Neuronal stem cell (in vitro differentiated cells): ENCODE results near the gene MCRIP2. TPM values are rescaled to one million over a fixed set of nuclear protein-coding genes. Genes with fewer than 3 reads are reported as not detected.

ENCODE experiments used
- DNase-seq: peaks from one replicate; pipeline ENCODE4 v3.0.0-alpha.2; 2013; ENCODE audit warnings: low spot score
- H2AFZ ChIP-seq: one replicate; pipeline ENCODE4 v1.6.1; 2013; ENCODE audit warnings: mild to moderate bottlenecking, low read length, inconsistent platforms
- H2AK5ac ChIP-seq: 2 replicates; pipeline ENCODE4 v1.6.1; 2013; ENCODE audit warnings: low read depth, mild to moderate bottlenecking, inconsistent platforms, low read length, moderate library complexity, mixed read lengths
- H2BK120ac ChIP-seq: 2 replicates; pipeline ENCODE4 v1.6.1; 2013; ENCODE audit warnings: low read depth, mild to moderate bottlenecking, inconsistent platforms, low read length, moderate library complexity, mixed read lengths
- H2BK12ac ChIP-seq: one replicate; pipeline ENCODE4 v1.6.1; 2013; ENCODE audit warnings: low read length, inconsistent platforms
- H2BK15ac ChIP-seq: 2 replicates; pipeline ENCODE4 v1.6.1; 2013; ENCODE audit warnings: mild to moderate bottlenecking, low read length, inconsistent platforms, mixed read lengths
- H2BK5ac ChIP-seq: one replicate; pipeline ENCODE4 v1.6.1; 2013; ENCODE audit warnings: inconsistent platforms, mild to moderate bottlenecking, low read length, moderate library complexity
- H3K14ac ChIP-seq: one replicate; pipeline ENCODE4 v1.6.1; 2013; ENCODE audit warnings: low read length, inconsistent platforms
- H3K18ac ChIP-seq: 2 replicates; pipeline ENCODE4 v1.6.1; 2013; ENCODE audit warnings: low read length, inconsistent platforms
- H3K23ac ChIP-seq: 2 replicates; pipeline ENCODE4 v1.6.1; 2013; ENCODE audit warnings: low read depth, mild to moderate bottlenecking, mixed read lengths, low read length, inconsistent platforms; ENCODE audit not compliant: poor library complexity
- H3K27ac ChIP-seq: replicated peaks from 3 replicates; pipeline ENCODE4 v1.5.1; 2013; ENCODE audit warnings: low read length, inconsistent platforms
- H3K27me3 ChIP-seq, 3 experiments: 2 replicates each; pipeline ENCODE4 v1.6.1; 2013; ENCODE audit warnings: low read length in 3 of 3, mild to moderate bottlenecking in 2 of 3, inconsistent platforms in 1 of 3, low read depth in 1 of 3, mixed read lengths in 1 of 3, moderate library complexity in 1 of 3; ENCODE audit not compliant: control insufficient read depth in 3 of 3, insufficient read depth in 3 of 3
- H3K36me3 ChIP-seq, 2 donors: replicated peaks in 1 of 2; 2 replicates each; pipeline ENCODE4 v1.6.1; 2013; ENCODE audit warnings: low read length in 2 of 2; ENCODE audit not compliant: control insufficient read depth in 2 of 2, insufficient read depth in 2 of 2
- H3K4ac ChIP-seq: 2 replicates; pipeline ENCODE4 v1.6.1; 2013; ENCODE audit warnings: inconsistent platforms, mild to moderate bottlenecking, low read length, moderate library complexity
- H3K4me1 ChIP-seq, 2 donors: 1 replicate in 1 of 2; 2 replicates in 1 of 2; pipeline ENCODE4 v1.6.1; 2013; ENCODE audit warnings: low read length in 2 of 2, low read depth in 1 of 2; ENCODE audit not compliant: control insufficient read depth in 2 of 2, insufficient read depth in 1 of 2
- H3K4me2 ChIP-seq: one replicate; pipeline ENCODE4 v1.6.1; 2013; ENCODE audit warnings: mild to moderate bottlenecking, low read length, inconsistent platforms; ENCODE audit not compliant: insufficient read depth, poor library complexity, severe bottlenecking
- H3K4me3 ChIP-seq, 2 donors: 2 replicates each; pipeline ENCODE4 v1.5.1; 2013; ENCODE audit warnings: low read length in 2 of 2, mild to moderate bottlenecking in 2 of 2, inconsistent platforms in 1 of 2, moderate library complexity in 1 of 2
- H3K79me1 ChIP-seq: one replicate; pipeline ENCODE4 v1.6.1; 2013; ENCODE audit warnings: low read depth, mild to moderate bottlenecking, inconsistent platforms, low read length, moderate library complexity
- H3K9ac ChIP-seq: one replicate; pipeline ENCODE4 v1.6.1; 2013; ENCODE audit warnings: mild to moderate bottlenecking, low read depth, low read length, inconsistent platforms; ENCODE audit not compliant: poor library complexity
- H3K9me3 ChIP-seq, 2 donors: replicated peaks in 1 of 2; 2 replicates each; pipeline versions ENCODE3 to v1.6.1; 2013; ENCODE audit warnings: low read length in 2 of 2, mild to moderate bottlenecking in 2 of 2, inconsistent platforms in 1 of 2, low read depth in 1 of 2, mixed read lengths in 1 of 2, moderate library complexity in 1 of 2; ENCODE audit not compliant: control insufficient read depth in 2 of 2, insufficient read depth in 1 of 2
- H4K8ac ChIP-seq: one replicate; pipeline ENCODE4 v1.6.1; 2013; ENCODE audit warnings: low read depth, mild to moderate bottlenecking, inconsistent platforms, low read length, moderate library complexity
- H4K91ac ChIP-seq: one replicate; pipeline ENCODE4 v1.6.1; 2013; ENCODE audit warnings: low read length, low read depth, mild to moderate bottlenecking, inconsistent platforms; ENCODE audit not compliant: poor library complexity
- WGBS, 2 donors: extraction: QIAGEN DNeasy Blood & Tissue Kit; methylation state at CpG; one replicate each; pipeline ENCODE4 v1.1.7; 2013; ENCODE audit warnings: missing lambda C conversion rate in 2 of 2, mixed read lengths in 1 of 2; ENCODE audit not compliant: insufficient read length in 2 of 2, insufficient replicate concordance in 1 of 2; ENCODE audit errors: extremely low coverage in 2 of 2; 5-methylcytosine and 5-hydroxymethylcytosine counted together
- polyA plus RNA-seq, 2 experiments: library from polyadenylated mRNA; stranded (reverse); fragments of 200-250 nt; gene quantifications; one replicate each; pipeline ENCODE4 v1.2.3, GENCODE V29; 2013

Gene MCRIP2, protein sequence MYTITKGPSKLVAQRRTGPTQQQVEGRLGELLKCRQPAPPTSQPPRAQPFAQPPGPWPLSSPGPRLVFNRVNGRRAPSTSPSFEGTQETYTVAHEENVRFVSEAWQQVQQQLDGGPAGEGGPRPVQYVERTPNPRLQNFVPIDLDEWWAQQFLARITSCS
- 10.3 TPM for polyA plus RNA-seq (2013, experiment 1 of 2)
- polyA plus RNA-seq (2013, experiment 2 of 2), result 10.5 TPM

DNA sequence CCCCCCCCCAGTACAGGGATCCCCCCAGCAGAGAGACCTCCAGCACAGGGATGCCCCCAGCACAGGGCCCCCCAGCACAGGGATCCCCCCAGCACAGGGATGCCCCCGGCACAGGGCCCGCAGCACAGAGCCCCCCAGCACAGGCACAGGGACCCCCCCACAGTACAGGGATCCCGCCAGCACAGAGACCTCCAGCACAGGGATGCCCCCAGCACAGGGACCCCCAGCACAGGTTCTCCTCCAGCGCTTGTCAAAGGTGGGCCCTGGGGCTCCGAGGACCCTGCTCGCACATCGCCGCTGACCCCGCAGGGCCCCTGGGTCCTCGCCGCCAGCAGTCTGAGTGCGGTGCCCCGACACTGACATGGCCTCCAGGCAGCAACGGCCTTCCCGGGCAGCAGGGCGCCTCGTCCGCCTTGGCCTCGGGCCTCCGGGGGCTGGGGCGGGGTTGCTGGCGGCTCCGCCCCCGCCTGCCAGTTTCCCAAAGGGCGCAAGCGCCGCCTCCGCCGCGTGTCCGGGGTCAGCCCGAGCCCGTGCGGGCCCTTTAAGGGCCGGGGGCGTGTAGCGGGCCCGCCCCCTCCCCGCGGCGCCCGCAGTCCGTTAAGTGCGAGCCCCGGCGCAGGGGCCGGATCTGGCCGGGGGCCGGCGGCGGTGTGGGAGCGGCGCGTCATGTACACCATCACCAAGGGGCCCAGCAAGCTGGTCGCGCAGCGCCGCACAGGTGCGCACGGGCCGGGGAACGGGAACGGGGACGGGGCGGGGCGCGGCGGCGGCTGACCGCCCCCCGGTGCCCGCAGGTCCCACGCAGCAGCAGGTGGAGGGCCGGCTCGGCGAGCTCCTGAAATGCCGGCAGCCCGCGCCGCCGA, at the start of gene MCRIP2:
MCRIP2 (plus strand) TSS at position 503 of the 863 bp plus-strand sequence; CDS start at position 667, 164 bp downstream.
- Histone ChIP-seq H3K9ac (peak within 1 kb of the TSS; percentile 86), H3K4me2 (peak within 1 kb of the TSS; percentile 96), H3K23ac (peak within 1 kb of the TSS; percentile 98), H3K14ac (peak within 1 kb of the TSS; percentile 98), H2BK5ac (no peak within 1 kb of the TSS), H3K27ac (no peak within 1 kb of the TSS), H2AK5ac (peak within 1 kb of the TSS; percentile 94), H3K4ac (no peak within 1 kb of the TSS), H2BK15ac (peak within 1 kb of the TSS; percentile 49), H3K4me1 (peaks cover 15 to 22% of the 10 kb centered on the region in 2 donors), H2BK120ac (peak within 1 kb of the TSS; percentile 81), H3K18ac (peak within 1 kb of the TSS; percentile 94), H2BK12ac (peak within 1 kb of the TSS; percentile 73), H2AFZ (peak within 1 kb of the TSS; percentile 77), H3K79me1 (peaks cover under 1% of the 10 kb centered on the region), H3K36me3 (no peaks in the 10 kb centered on the region), H4K91ac (no peak within 1 kb of the TSS), H4K8ac (peak within 1 kb of the TSS; percentile 65), H3K9me3 (no peaks in the 10 kb centered on the region), H3K4me3 (peak within 1 kb of the TSS; percentile 53 to 84), H3K27me3 (peaks cover 0 to 20% (median 11%) of the 10 kb centered on the region in 3 experiments)
- no CpG with 5 or more reads among the region's 81 CpGs for WGBS, 2 donors
- DNase-seq, result peak; percentile 79

- Histone ChIP-seq H3K79me1 (peaks cover 25% of the 10 kb centered on the region), H3K14ac (peak overlapping the region; percentile 75), H3K4me1 (peaks cover 9 to 16% of the 10 kb centered on the region in 2 donors), H3K4me3 (no peak overlapping the region), H4K91ac (no peak overlapping the region), H4K8ac (no peak overlapping the region), H3K27me3 (peaks cover 0 to 2% (median 0%) of the 10 kb centered on the region in 3 experiments), H2BK120ac (no peak overlapping the region), H3K9ac (no peak overlapping the region), H2AFZ (no peak overlapping the region), H3K4me2 (no peak overlapping the region), H2BK12ac (no peak overlapping the region), H3K9me3 (no peaks in the 10 kb centered on the region), H3K18ac (no peak overlapping the region), H3K27ac (no peak overlapping the region), H3K23ac (peak overlapping the region; percentile 45), H3K36me3 (peaks cover 3 to 36% of the 10 kb centered on the region in 2 donors), H2AK5ac (no peak overlapping the region), H3K4ac (no peak overlapping the region), H2BK15ac (no peak overlapping the region), H2BK5ac (no peak overlapping the region)
- WGBS, 2 donors, result no CpG with 5 or more reads among the region's 15 CpGs
- DNase-seq, result no peak
Measured at GRCh38 chr16:591892-592517, 49.6 kb upstream of the MCRIP2 start.

- Histone ChIP-seq H3K14ac (no peak overlapping the region), H3K18ac (no peak overlapping the region), H3K27me3 (peaks cover 0 to 2% (median 0%) of the 10 kb centered on the region in 3 experiments), H2AFZ (no peak overlapping the region), H4K8ac (peak overlapping the region; percentile 87), H3K79me1 (peaks cover 25% of the 10 kb centered on the region), H2BK15ac (no peak overlapping the region), H2BK120ac (no peak overlapping the region), H3K4me3 (no peak overlapping the region), H3K4me1 (peaks cover 9 to 16% of the 10 kb centered on the region in 2 donors), H2BK5ac (no peak overlapping the region), H3K9me3 (no peaks in the 10 kb centered on the region), H2AK5ac (no peak overlapping the region), H3K27ac (no peak overlapping the region), H4K91ac (no peak overlapping the region), H3K4me2 (no peak overlapping the region), H3K9ac (peak overlapping the region; percentile 18), H3K36me3 (peaks cover 3 to 43% of the 10 kb centered on the region in 2 donors), H3K23ac (no peak overlapping the region), H3K4ac (no peak overlapping the region), H2BK12ac (no peak overlapping the region)
- no CpG with 5 or more reads among the region's 24 CpGs for WGBS, 2 donors
- DNase-seq, result no peak
Measured at GRCh38 chr16:592518-593306, 48.9 kb upstream of the MCRIP2 start.
